ENCODE data around the gene BUB1.
"Not testable (repeated sequence)": the region's sequence is repeated elsewhere in the genome, so short reads cannot be mapped to it uniquely, and the experiment has no call there.

Gene BUB1

DNA sequence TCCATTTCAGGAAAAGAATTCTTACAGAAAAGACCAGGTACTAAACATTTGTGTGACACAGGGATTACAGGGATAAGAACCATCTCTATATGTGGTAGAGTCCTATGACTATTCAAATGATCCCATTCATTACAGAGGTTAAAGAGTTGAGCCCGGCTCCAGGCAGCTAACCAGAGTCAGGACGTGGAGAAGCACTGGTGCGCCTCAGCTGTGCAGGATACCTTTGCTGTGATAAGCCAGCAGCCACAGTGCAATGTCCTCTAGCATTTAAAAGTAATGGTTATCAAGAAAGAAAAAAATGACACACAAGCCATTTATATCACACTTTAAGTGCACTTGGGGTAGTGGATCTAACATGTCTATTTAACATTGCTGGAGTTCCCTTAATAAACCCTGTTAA is 17.3 kb downstream of the BUB1 start:
- in situ Hi-C loops (cut with HindIII; ENCODE audit: low sequenced_read_pairs): no loop called here

DNA sequence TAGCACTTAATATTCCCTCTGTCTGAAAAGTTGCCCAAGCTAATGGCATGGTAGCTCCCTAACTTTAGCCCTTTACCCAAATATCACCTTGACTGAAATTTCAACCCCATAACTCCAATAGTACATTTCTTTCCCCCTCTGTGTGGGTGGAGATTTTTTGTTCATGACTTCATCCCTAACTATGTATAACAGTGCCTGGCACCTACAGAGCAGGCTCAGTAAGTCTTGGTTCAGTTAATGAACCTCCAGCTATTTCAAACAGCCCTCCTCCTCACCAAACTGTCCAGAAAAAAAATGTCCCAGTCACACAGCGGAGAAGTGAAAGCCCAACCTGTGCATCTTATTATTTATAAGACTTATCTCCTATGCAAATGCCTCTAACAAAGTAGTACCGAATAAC is 18.6 kb downstream of the BUB1 start:
- in situ Hi-C loops (cut with HindIII; ENCODE audit: low sequenced_read_pairs): no loop called here

DNA sequence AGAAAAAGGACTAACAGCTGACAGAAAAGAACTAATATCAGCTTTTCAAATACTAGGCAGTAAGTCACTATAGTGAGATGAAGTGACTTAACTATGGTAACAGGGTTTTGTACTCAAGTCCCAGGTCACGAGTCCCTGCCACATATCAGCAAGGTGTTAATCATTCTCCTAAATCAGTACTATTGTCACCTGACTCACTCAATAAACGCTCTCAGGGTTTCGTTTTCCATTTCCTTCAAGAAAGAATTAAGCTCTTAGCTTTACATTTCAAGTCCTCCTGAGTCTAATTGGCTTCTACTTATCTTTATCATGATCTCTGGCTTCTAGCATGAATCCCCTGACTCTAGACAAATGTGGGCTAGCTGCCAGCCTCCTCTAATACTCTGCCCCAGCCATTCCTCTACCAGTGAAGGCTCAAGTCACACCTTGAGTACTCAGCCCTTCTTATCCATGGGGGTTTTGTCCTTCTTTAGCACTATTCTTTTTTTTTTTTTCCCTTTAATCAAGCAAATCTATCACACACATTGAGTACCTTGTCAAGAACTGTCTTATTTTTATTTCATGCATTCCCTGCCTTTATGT is 20.0 kb downstream of the BUB1 start:
- in situ Hi-C loops (cut with HindIII; ENCODE audit: low sequenced_read_pairs): no loop called here

GRCh38 chr2:110655701-110656100 is 22.2 kb downstream of the BUB1 start:
- in situ Hi-C loops (cut with HindIII; ENCODE audit: low sequenced_read_pairs): no loop called here

- in situ Hi-C loops (cut with HindIII; ENCODE audit: low sequenced_read_pairs): no loop called here
Observed at GRCh38 chr2:110653861-110654260, 24.0 kb downstream of the BUB1 start.

DNA sequence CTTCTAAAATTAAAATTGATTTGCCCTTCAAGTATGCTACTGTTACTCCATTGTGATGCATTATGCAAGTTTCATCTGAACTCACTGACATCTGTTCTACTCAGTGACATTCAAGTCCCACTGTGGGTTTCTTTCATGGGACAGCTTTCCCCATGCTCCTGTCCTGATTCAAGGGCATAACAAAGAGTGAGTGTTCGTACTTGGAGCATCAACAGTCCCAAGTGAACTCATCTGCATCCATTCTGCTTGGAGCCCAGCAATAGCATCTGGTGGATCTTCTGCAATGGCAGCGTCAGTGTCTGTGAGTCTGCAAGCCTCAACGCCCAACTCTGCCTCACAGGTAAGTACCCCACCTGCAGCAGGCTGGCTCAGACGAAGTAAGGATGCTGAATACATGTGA is 27.5 kb downstream of the BUB1 start:
- in situ Hi-C loops (cut with HindIII; ENCODE audit: low sequenced_read_pairs): no loop called here

DNA sequence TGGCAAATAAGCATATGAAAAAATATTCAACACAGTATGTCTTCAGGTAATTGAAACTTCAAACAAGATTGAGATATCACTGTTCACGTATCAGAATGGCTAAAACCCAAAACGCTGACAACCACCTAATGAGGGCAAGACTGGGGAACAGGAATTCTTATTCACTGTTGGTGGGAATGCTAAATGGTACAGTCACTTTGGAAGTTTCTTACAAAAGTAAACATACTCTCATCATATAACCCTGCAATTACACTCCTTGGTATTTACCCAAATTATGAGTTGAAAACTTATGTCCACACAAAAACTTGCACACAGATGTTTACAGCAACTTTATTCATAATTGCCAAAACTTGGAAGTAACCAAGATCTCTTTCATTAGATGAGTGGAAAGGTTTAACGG is 30.1 kb downstream of the BUB1 start:
- in situ Hi-C loops (cut with HindIII; ENCODE audit: low sequenced_read_pairs): no loop called here

- in situ Hi-C loops (cut with HindIII; ENCODE audit: low sequenced_read_pairs): no loop called here
Observed at GRCh38 chr2:110645616-110646015, 32.2 kb downstream of the BUB1 start.

DNA sequence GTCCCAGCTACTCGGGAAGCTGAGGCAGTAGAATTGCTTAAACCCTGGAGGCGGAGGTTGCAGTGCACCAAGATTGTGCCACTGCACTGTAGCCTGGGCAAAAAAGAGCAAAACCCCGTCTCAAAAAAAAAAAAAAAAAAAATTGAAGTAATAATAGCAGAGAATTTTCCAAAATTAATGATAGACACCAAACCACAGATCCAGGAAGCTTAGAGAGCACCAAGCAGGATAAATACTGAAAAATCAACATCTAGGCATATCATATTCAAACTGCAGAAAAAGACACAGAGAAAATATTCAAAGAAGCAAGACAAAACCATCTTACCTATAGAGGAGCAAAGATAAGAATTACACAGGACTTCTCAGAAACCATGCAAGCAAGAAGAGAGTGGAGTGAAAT is 33.5 kb downstream of the BUB1 start:
- in situ Hi-C loops (cut with HindIII; ENCODE audit: low sequenced_read_pairs): no loop called here

DNA sequence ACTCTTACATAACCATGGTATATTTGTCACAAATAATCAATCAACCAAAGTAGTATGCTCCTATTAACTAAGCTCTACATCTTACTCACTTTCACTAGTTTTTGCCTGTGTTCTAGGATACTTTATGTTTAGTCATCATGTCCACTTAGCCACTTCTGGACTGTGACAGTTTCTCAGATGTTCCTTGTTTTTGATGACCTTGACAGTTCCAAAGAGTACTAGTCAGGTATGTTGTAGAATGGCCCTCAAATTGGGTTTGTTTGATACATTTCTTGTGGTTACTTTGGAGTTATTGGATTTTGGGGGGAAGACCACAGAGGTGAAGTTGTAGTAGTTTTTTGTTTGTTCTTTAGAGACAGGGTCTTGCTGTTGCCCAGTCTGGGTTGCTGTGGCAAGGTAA is 35.5 kb downstream of the BUB1 start:
- in situ Hi-C loops (cut with HindIII; ENCODE audit: low sequenced_read_pairs): no loop called here

DNA sequence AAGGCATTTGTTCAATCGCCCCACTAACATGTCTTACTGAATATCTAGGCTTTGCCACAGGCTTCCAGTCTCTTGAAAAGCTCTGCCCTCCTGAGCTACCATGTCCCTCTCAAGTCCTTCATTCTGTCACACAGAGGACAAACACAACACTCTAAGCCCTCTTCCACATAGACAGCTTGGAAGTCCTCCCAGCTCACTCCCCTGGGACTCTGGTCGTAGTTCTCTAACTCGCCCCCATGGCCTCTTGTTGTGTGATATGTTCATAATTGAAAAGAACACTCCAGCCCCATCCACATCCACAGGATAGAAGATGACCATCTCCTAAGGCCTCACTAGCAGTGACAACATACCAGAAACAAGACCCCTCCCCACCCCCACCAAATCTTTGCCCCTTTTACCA is 37.9 kb downstream of the BUB1 start:
- in situ Hi-C loops (cut with HindIII; ENCODE audit: low sequenced_read_pairs): loop anchor here (5.0 kb wide), 1 partner anchor 32 kb away; no protein-coding TSS in a partner anchor

GRCh38 chr2:110638952-110639695 is 38.7 kb downstream of the BUB1 start:
- in situ Hi-C loops (cut with HindIII; ENCODE audit: low sequenced_read_pairs): loop anchor here (5.0 kb wide), 1 partner anchor 33 kb away; no protein-coding TSS in a partner anchor

DNA sequence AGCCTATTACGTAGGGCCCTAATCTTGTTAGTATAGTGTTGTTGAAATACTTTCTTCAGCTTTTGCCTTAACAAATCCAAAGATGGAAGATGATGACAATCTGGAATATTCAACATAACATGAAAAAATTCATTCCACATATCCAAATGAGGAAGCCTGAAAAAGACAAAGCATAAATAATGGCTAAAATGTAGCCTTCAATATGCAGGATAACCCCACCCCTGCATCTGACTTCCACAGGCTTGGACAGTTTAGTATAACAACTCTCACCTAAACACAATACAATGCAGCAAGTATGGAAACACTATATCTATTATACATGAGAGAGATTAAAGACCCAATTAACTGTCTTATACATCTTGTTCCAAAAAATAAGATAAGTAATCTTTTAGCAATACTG is 39.9 kb downstream of the BUB1 start:
- in situ Hi-C loops (cut with HindIII; ENCODE audit: low sequenced_read_pairs): loop anchor here (5.0 kb wide), 1 partner anchor 34 kb away; no protein-coding TSS in a partner anchor

- in situ Hi-C loops (cut with HindIII; ENCODE audit: low sequenced_read_pairs): loop anchor here (5.0 kb wide), 1 partner anchor 35 kb away; no protein-coding TSS in a partner anchor
Observed at GRCh38 chr2:110637093-110637492, 40.8 kb downstream of the BUB1 start.

DNA sequence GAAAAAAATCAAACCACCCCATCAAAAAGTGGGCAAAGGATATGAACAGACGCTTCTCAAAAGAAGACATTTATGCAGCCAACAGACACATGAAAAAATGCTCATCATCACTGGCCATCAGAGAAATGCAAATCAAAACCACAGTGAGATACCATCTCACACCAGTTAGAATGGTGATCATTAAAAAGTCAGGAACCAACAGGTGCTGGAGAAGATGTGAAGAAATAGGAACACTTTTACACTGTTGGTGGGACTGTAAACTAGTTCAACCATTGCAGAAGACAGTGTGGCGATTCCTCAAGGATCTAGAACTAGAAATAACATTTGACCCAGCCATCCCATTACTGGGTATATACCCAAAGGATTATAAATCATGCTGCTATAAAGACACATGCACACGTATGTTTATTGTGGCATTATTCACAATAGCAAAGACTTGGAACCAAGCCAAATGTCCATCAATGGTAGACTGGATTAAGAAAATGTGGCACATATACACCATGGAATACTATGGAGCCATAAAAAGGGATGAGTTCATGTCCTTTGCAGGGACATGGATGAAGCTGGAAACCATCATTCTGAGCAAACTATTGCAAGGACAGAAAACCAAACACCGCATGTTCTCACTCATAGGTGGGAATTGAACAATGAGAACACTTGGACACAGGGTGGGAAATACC is 41.8 kb downstream of the BUB1 start:
- in situ Hi-C loops (cut with HindIII; ENCODE audit: low sequenced_read_pairs): loop anchor here (5.0 kb wide), 1 partner anchor 36 kb away; no protein-coding TSS in a partner anchor

DNA sequence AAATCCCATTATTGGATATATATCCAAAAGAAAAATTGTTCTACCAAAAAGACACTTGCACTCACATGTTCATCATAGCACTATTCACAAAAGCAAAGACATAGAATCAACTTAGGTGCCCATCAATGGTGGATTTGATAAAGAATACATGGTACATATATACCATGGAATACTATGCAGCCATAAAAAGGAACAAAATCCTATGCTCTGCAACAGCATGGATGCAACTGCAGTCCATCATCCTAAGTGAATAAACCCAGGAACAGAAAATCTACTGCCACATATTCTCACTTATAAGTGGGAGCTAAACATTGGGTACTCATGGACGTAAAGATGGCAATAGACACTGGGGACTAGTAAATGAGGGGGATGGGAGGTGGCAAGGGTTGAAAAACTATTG is 50.5 kb downstream of the BUB1 start:
- in situ Hi-C loops (cut with HindIII; ENCODE audit: low sequenced_read_pairs): not testable (repeated sequence)

GRCh38 chr2:110619326-110619939 is 58.4 kb downstream of the BUB1 start:
- in situ Hi-C loops (cut with HindIII; ENCODE audit: low sequenced_read_pairs): not testable (repeated sequence)

GRCh38 chr2:110613927-110614326 is 63.9 kb downstream of the BUB1 start:
- in situ Hi-C loops (cut with HindIII; ENCODE audit: low sequenced_read_pairs): not testable (repeated sequence)

DNA sequence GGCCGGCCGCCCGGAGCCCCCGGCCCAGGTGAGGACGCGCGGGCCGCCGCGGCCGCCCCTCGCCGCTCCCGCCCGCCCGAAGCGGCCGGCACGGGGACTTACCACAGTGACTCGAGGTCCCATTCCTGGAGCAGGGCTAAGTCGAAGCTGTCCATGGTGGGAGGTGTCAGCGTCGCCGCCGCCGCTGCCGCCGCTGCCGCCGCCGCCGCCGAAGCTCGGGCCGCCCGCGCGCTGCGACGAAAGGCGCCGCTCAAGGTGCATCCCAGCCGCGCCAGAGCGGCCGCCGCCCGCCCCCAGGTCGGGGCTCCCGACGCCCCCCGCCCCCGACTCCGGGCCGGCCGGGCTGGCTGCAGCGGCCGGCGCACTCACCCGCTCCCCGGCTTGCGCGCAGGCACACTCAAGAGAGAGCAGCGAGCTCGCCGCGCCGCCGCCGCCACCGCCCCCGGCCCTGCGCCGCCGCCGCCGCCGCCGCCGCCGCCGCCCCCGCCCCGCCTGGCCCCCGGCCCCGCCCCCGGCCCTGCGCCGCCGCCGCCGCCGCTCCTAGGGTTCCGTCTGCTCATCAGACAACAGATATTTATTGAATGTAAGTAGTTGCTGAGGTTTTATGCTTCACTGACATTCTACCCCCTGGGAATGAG is 67.1 kb downstream of the BUB1 start:
- in situ Hi-C loops (cut with HindIII; ENCODE audit: low sequenced_read_pairs): not testable (repeated sequence)

- in situ Hi-C loops (cut with HindIII; ENCODE audit: low sequenced_read_pairs): not testable (repeated sequence)
Observed at GRCh38 chr2:110609843-110610612, 67.8 kb downstream of the BUB1 start.
